ENCODE data around the gene TWNK.

Gene TWNK

GRCh38 chr10:100988166-100988565 lies 823 bp downstream of the TWNK start:
- TF ChIP-seq JUND (IDR thresholded peaks at IDR 0.05; ENCODE audit: low read depth): no peak
- in situ Hi-C loops (cut with HindIII; ENCODE audit: low pct_unique_long_range_greater_than_20kb, low sequenced_read_pairs): no loop called here

DNA sequence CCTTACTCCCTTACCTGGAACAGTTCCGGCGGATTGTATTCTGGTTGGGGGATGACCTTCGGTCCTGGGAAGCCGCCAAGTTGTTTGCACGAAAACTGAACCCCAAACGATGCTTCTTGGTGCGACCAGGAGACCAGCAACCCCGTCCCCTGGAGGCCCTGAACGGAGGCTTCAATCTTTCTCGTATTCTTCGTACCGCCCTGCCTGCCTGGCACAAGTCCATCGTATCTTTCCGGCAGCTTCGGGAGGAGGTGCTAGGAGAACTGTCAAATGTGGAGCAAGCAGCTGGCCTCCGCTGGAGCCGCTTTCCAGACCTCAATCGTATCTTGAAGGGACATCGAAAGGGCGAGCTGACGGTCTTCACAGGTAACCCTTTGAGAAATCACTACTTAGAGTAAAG lies 1.7 kb downstream of the TWNK start:
- in situ Hi-C loops (cut with HindIII; ENCODE audit: low pct_unique_long_range_greater_than_20kb, low sequenced_read_pairs): no loop called here
- no peak for DNase-seq (ENCODE audit: low read depth in 1 of 2, low spot score in 1 of 2)
- no peak for TF ChIP-seq JUND (IDR thresholded peaks at IDR 0.05; ENCODE audit: low read depth)

More at GRCh38 chr10:100988166-100988565, 823 bp downstream of the TWNK start:
- no peak for DNase-seq (ENCODE audit: low read depth in 1 of 2, low spot score in 1 of 2)

- no peak for TF ChIP-seq JUND (IDR thresholded peaks at IDR 0.05; ENCODE audit: low read depth)
- DNase-seq (ENCODE audit: low read depth in 1 of 2, low spot score in 1 of 2): peak in 1 of 2 experiments; percentile 73
- in situ Hi-C loops (cut with HindIII; ENCODE audit: low pct_unique_long_range_greater_than_20kb, low sequenced_read_pairs): no loop called here
These were observed 6.8 kb downstream of the TWNK start for GRCh38 chr10:100993986-100994708.

DNA sequence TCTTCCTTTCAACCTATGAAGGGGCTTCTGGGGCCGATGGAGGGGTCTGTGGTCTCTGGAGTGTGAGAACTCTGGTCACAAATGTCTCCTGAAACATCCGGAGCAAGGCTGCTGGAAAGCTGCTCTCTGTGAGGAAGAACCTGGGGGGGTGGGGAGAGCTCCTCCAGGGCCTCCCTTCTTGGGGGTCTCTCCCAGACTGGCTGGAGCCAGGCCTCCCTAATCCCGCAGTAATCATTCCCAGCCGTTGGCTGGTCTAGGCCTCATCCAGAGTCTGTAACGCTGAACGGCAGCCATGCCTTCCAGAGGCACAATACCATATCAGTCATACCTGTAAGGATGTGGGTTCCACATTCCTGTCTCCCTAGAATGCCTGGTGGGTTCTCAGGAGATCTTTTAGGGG lies 7.8 kb downstream of the TWNK start:
- TF ChIP-seq JUND (IDR thresholded peaks at IDR 0.05; ENCODE audit: low read depth): no peak
- no peak for DNase-seq (ENCODE audit: low read depth in 1 of 2, low spot score in 1 of 2)
- in situ Hi-C loops (cut with HindIII; ENCODE audit: low pct_unique_long_range_greater_than_20kb, low sequenced_read_pairs): no loop called here

GRCh38 chr10:100996678-100997359 lies 9.5 kb downstream of the TWNK start:
- in situ Hi-C loops (cut with HindIII; ENCODE audit: low pct_unique_long_range_greater_than_20kb, low sequenced_read_pairs): no loop called here
- DNase-seq (ENCODE audit: low read depth in 1 of 2, low spot score in 1 of 2): peak; percentile 61 to 66
- TF ChIP-seq JUND (IDR thresholded peaks at IDR 0.05; ENCODE audit: low read depth): no peak

DNA sequence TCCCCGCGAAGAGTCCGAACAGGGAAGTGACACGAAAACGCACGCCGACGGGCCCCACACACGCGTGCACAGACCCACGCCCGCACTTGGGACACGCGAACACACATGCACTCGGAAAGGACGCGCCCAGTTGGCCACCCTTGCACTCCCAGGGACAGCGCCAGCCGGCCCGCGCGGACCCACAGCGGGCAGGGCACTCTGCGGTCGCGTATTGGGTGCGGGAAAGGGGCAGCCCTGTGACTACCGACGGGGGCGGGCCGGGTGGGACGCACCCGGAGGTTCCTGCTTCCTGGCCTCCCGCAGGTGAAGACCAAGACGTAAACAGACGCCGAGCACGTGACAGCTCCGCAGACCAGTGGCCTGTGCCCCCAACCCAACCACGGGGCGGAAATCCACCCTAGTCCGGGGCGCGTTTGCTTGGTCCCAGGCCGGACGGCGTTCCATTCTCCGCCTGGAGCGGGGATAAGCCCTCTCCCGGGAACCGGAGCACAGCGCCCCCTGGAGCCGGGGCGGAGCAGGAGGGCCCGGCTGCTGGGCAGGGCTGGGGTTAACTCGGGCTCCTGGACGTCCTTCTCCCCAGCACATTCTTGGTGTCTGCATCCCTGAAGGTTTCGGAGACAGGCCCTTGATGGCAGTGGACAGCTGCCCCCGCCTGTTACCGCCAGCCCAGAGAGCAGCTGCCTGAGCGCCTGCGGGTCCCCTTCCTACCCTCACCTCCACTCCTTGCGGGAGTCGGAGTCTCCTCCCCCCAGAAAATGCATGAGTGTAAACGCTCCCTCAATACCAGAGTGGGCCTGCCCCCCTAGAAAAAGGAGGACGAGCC lies 10.2 kb downstream of the TWNK start:
- TF ChIP-seq JUND (IDR thresholded peaks at IDR 0.05; ENCODE audit: low read depth): no peak
- in situ Hi-C loops (cut with HindIII; ENCODE audit: low pct_unique_long_range_greater_than_20kb, low sequenced_read_pairs): no loop called here
- peak; percentile 92 to 94 for DNase-seq (ENCODE audit: low read depth in 1 of 2, low spot score in 1 of 2)

GRCh38 chr10:100998183-100998990 lies 11.0 kb downstream of the TWNK start:
- no peak for TF ChIP-seq JUND (IDR thresholded peaks at IDR 0.05; ENCODE audit: low read depth)
- in situ Hi-C loops (cut with HindIII; ENCODE audit: low pct_unique_long_range_greater_than_20kb, low sequenced_read_pairs): no loop called here
- DNase-seq (ENCODE audit: low read depth in 1 of 2, low spot score in 1 of 2): peak; percentile 85 to 90

GRCh38 chr10:100998991-100999741 lies 11.8 kb downstream of the TWNK start:
- in situ Hi-C loops (cut with HindIII; ENCODE audit: low pct_unique_long_range_greater_than_20kb, low sequenced_read_pairs): no loop called here
- DNase-seq (ENCODE audit: low read depth in 1 of 2, low spot score in 1 of 2): peak; percentile 87 to 93
- TF ChIP-seq JUND (IDR thresholded peaks at IDR 0.05; ENCODE audit: low read depth): no peak

DNA sequence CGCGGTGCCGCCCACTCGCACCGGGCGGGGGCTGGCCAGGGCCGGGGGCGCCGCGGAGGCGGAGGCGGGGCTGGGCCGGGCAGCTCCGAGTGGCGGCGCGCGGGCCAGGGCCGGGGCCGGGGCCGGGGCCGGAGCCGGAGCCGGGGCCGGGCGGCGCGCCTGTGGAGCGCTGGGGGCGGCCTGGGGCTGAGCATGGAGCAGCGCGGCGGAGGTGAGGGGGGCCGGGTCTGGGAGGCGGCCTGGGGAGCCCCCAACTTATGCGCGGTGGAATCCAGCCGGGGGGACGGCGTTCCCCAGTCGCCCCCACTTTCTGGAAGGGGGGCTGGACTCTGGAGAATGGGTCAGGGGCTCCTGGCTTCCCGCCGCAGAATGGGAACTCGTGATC lies 12.4 kb downstream of the TWNK start, which contains the start of gene LZTS2:
TSS of gene LZTS2 (plus strand) at position 67 of the 385 bp plus-strand sequence. CDS start 2,731 bp downstream, outside the sequence.
- DNase-seq (ENCODE audit: low read depth in 1 of 2, low spot score in 1 of 2): peak in 1 of 2 experiments; percentile 68
- TF ChIP-seq JUND (IDR thresholded peaks at IDR 0.05; ENCODE audit: low read depth): no peak
- in situ Hi-C loops (cut with HindIII; ENCODE audit: low pct_unique_long_range_greater_than_20kb, low sequenced_read_pairs): no loop called here

DNA sequence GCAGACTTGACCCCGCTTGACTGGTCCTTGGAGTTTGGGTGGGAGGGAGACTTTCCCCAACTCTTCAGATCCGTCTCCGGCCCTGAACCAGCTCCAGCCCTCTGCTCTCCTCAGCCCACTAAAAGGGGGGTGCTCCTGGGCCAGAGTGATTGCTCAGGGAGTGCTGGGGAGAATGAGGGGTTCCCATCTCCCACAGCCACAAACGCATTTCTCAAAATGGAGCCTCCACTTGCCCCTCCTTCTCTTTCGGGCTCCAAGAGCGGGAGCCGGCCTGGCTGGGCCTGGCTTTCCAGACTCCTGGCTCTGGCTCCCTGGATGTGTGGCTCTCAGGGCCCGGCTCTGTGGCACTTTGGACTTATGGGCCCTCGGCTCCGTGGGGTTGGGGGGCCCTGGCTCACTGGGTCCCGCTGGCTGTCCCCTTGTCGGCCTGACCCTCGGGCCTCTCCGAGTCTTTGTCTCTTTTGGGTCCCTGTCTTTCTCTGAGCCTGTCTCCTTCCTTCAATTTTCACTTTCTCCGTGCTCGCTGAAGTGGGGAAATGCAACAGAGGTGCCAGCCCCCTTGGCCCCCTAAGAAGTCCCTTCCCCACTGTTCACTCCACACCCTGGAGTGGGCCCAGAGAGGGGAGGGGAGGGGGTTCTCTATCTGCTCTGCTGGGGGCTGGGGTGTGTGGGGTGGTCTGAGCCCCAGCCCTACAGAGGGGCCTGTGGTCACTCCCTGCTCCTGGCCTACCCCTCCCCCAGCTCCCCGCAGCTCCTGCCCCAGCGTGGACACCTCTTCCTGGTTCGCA lies 13.0 kb downstream of the TWNK start:
- in situ Hi-C loops (cut with HindIII; ENCODE audit: low pct_unique_long_range_greater_than_20kb, low sequenced_read_pairs): no loop called here
- no peak for TF ChIP-seq JUND (IDR thresholded peaks at IDR 0.05; ENCODE audit: low read depth)
- DNase-seq (ENCODE audit: low read depth in 1 of 2, low spot score in 1 of 2): peak; percentile 39 to 64
